ENCODE data around the gene SOX11.

Gene SOX11

GRCh38 chr2:5740053-5740452 is 47.9 kb downstream of the SOX11 start:
- Histone ChIP-seq H3K27me3 (ENCODE audit: insufficient read depth, low read length) (no peaks in the 10 kb centered on the region), H3K4me3 (ENCODE audit: low read depth, low read length) (no peak overlapping the region), H3K4me1 (ENCODE audit: control insufficient read depth, insufficient read depth, low read length, unreplicated experiment) (no peaks in the 10 kb centered on the region), H3K27ac (ENCODE audit: low read depth, low read length) (no peak overlapping the region), H3K36me3 (ENCODE audit: insufficient read depth, low read length) (no peaks in the 10 kb centered on the region), H2AFZ (ENCODE audit: low read length, unreplicated experiment) (no peak overlapping the region), H3K79me2 (ENCODE audit: control insufficient read depth, insufficient read depth, low read length, unreplicated experiment) (no peaks in the 10 kb centered on the region)

GRCh38 chr2:5740817-5741216 is 48.6 kb downstream of the SOX11 start:
- Histone ChIP-seq H2AFZ (ENCODE audit: low read length, unreplicated experiment) (no peak overlapping the region), H3K79me2 (ENCODE audit: control insufficient read depth, insufficient read depth, low read length, unreplicated experiment) (no peaks in the 10 kb centered on the region), H3K27ac (ENCODE audit: low read depth, low read length) (no peak overlapping the region), H3K36me3 (ENCODE audit: insufficient read depth, low read length) (no peaks in the 10 kb centered on the region), H3K4me3 (ENCODE audit: low read depth, low read length) (no peak overlapping the region), H3K27me3 (ENCODE audit: insufficient read depth, low read length) (no peaks in the 10 kb centered on the region), H3K4me1 (ENCODE audit: control insufficient read depth, insufficient read depth, low read length, unreplicated experiment) (no peaks in the 10 kb centered on the region)

DNA sequence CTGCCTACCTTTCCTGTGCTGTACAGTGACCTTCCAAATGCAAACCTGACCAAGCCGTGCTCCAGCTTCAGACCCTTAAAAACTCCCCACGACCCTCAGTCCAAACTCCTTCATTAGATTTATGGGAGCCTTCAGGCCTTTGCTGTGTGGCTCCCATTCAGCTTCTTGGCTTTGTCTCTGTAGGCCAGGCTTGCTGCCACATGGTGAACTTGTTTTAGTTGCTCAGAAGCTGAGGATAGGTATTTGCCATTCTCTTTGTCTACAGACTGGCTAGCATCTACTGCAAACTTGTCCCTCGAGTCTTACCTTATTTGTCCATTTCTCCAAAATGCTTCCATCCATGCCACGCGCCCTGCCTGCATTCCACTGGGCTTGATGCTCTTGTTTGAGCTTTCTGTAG is 49.1 kb downstream of the SOX11 start:
- H3K79me2 ChIP-seq (ENCODE audit: control insufficient read depth, insufficient read depth, low read length, unreplicated experiment) = no peaks in the 10 kb centered on the region
- no peak overlapping the region for H2AFZ ChIP-seq (ENCODE audit: low read length, unreplicated experiment)
- no peak overlapping the region for H3K4me3 ChIP-seq (ENCODE audit: low read depth, low read length)
- H3K4me1 ChIP-seq (ENCODE audit: control insufficient read depth, insufficient read depth, low read length, unreplicated experiment) = no peaks in the 10 kb centered on the region
- H3K27ac ChIP-seq (ENCODE audit: low read depth, low read length) = no peak overlapping the region
- H3K27me3 ChIP-seq (ENCODE audit: insufficient read depth, low read length) = no peaks in the 10 kb centered on the region
- H3K36me3 ChIP-seq (ENCODE audit: insufficient read depth, low read length) = no peaks in the 10 kb centered on the region

DNA sequence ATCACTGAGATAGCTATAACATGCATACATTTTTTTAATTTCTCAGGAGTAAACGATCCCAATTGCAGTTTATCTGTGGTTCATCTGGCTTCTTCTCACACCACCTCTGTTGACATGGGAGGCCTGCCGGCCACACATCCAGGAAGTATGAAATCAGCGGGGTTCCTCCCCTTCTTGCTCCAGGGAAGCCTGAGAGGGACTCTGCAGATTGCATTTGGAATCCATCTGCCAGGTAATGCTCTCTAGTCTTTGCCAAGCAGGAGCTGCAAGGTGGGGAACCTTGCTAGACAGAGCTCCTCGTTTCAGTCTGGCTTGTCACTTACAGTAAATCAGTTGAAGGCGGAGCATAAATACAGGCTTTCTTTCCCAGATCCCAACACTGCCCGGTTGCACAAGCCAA is 49.9 kb downstream of the SOX11 start:
- Histone ChIP-seq H3K4me1 (ENCODE audit: control insufficient read depth, insufficient read depth, low read length, unreplicated experiment) (no peaks in the 10 kb centered on the region), H2AFZ (ENCODE audit: low read length, unreplicated experiment) (no peak overlapping the region), H3K27ac (ENCODE audit: low read depth, low read length) (no peak overlapping the region), H3K4me3 (ENCODE audit: low read depth, low read length) (no peak overlapping the region), H3K27me3 (ENCODE audit: insufficient read depth, low read length) (no peaks in the 10 kb centered on the region), H3K36me3 (ENCODE audit: insufficient read depth, low read length) (no peaks in the 10 kb centered on the region), H3K79me2 (ENCODE audit: control insufficient read depth, insufficient read depth, low read length, unreplicated experiment) (no peaks in the 10 kb centered on the region)

DNA sequence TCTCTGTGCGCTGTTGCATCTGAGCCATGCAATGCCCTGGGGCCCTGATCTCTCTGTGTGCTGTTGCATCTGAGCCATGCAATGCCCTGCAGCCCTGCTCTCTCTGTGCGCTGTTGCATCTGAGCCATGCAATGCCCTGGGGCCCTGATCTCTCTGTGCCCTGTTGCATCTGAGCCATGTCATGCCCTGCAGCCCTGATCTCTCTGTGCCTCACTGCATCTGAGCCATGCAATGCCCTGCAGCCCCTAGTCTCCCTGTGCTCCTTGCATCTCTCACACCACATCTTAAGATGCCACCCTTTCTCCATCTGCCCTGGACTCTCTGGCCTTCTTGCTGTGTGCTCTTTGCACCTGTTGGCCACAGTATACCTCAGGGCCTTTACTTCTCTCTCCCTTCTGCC is 56.2 kb downstream of the SOX11 start:
- Histone ChIP-seq H3K4me1 (ENCODE audit: control insufficient read depth, insufficient read depth, low read length, unreplicated experiment) (no peaks in the 10 kb centered on the region), H3K79me2 (ENCODE audit: control insufficient read depth, insufficient read depth, low read length, unreplicated experiment) (no peaks in the 10 kb centered on the region), H2AFZ (ENCODE audit: low read length, unreplicated experiment) (no peak overlapping the region), H3K36me3 (ENCODE audit: insufficient read depth, low read length) (no peaks in the 10 kb centered on the region), H3K4me3 (ENCODE audit: low read depth, low read length) (no peak overlapping the region), H3K27me3 (ENCODE audit: insufficient read depth, low read length) (no peaks in the 10 kb centered on the region), H3K27ac (ENCODE audit: low read depth, low read length) (no peak overlapping the region)

DNA sequence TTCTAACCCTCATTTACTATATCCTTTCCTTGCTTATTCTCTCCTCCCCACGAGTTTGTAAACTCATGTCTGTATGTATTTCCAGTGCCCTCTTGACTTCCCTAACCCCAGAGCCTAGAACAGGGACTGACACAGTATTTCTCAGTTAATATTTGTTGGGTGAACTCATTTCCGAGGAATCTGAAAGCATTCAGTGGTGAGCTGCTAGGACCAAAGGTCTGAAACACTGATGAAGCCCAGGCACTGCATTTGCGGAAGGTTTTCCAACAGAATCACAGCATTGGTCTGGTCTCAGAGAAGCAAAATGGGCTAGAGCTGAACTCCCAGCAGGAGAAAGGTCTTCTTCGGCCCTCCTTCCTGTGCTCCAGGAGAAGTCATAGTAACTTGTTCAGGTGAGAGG is 56.8 kb downstream of the SOX11 start:
- Histone ChIP-seq H3K27me3 (ENCODE audit: insufficient read depth, low read length) (no peaks in the 10 kb centered on the region), H3K79me2 (ENCODE audit: control insufficient read depth, insufficient read depth, low read length, unreplicated experiment) (no peaks in the 10 kb centered on the region), H3K4me1 (ENCODE audit: control insufficient read depth, insufficient read depth, low read length, unreplicated experiment) (no peaks in the 10 kb centered on the region), H3K4me3 (ENCODE audit: low read depth, low read length) (no peak overlapping the region), H3K36me3 (ENCODE audit: insufficient read depth, low read length) (no peaks in the 10 kb centered on the region), H2AFZ (ENCODE audit: low read length, unreplicated experiment) (no peak overlapping the region), H3K27ac (ENCODE audit: low read depth, low read length) (no peak overlapping the region)

GRCh38 chr2:5749347-5749746 is 57.2 kb downstream of the SOX11 start:
- no peak overlapping the region for H2AFZ ChIP-seq (ENCODE audit: low read length, unreplicated experiment)

More at GRCh38 chr2:5749347-5749746, 57.2 kb downstream of the SOX11 start:
- Histone ChIP-seq H3K4me1 (ENCODE audit: control insufficient read depth, insufficient read depth, low read length, unreplicated experiment) (no peaks in the 10 kb centered on the region), H3K4me3 (ENCODE audit: low read depth, low read length) (no peak overlapping the region), H3K27me3 (ENCODE audit: insufficient read depth, low read length) (no peaks in the 10 kb centered on the region), H3K36me3 (ENCODE audit: insufficient read depth, low read length) (no peaks in the 10 kb centered on the region), H3K27ac (ENCODE audit: low read depth, low read length) (no peak overlapping the region), H3K79me2 (ENCODE audit: control insufficient read depth, insufficient read depth, low read length, unreplicated experiment) (no peaks in the 10 kb centered on the region)
